ENCODE results near the gene HEATR9.

HEATR9 gene

GRCh38 chr17:35808962-35809854, 59.5 kb downstream of the HEATR9 start, which contains the start of gene TAF15:
TAF15 (plus strand) TSS chr17:35809484; CDS start chr17:35809570, 86 bp downstream.
- peak within 1 kb of the TSS; percentile 83 to 98 for H3K27ac ChIP-seq
- DNase-seq (ENCODE audit: low spot score) = peak; percentile 96
- peak; percentile 51 for TF ChIP-seq CTCF (IDR thresholded peaks at IDR 0.05)
- peak within 1 kb of the TSS; percentile 98 for H3K4me3 ChIP-seq

DNA sequence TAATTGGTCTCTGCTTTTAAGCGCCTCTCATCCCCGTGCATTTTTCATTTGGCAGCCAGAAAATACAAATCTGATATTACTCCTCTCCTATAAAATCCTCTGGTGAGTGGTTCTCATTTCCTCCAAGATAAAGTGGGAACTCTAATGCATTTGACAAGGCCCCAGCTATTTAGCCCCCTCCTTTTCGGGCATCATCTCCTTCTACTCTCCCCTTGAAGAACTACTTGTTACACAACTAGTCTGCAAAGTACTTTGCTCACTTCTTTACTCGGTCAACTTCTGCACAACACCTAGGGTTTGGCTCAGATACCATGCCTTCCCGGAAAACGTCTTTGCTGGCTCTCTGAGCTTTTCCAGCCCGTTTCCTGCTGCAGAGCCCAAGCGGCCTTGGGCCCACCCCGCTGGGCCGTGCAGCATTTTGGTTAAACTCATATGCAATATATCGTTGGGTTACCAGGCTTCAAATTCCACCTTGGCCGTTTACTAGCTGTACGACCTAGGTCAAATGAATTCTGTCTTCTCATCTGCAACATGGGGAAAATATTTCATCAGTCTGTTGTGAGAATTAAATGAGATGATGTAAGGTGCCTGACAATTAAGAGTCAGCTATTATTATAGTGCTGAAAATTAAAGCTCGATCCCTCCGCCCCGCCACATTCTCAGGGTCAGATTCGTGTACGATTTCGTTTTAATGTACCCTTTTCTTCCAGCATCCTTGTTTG, 60.3 kb downstream of the HEATR9 start:
- no peak for DNase-seq (ENCODE audit: low spot score)
- Histone ChIP-seq H3K4me3 (peak overlapping the region; percentile 98), H3K27ac (peak overlapping the region; percentile 83 to 98)
- no peak for TF ChIP-seq CTCF (IDR thresholded peaks at IDR 0.05)

DNA sequence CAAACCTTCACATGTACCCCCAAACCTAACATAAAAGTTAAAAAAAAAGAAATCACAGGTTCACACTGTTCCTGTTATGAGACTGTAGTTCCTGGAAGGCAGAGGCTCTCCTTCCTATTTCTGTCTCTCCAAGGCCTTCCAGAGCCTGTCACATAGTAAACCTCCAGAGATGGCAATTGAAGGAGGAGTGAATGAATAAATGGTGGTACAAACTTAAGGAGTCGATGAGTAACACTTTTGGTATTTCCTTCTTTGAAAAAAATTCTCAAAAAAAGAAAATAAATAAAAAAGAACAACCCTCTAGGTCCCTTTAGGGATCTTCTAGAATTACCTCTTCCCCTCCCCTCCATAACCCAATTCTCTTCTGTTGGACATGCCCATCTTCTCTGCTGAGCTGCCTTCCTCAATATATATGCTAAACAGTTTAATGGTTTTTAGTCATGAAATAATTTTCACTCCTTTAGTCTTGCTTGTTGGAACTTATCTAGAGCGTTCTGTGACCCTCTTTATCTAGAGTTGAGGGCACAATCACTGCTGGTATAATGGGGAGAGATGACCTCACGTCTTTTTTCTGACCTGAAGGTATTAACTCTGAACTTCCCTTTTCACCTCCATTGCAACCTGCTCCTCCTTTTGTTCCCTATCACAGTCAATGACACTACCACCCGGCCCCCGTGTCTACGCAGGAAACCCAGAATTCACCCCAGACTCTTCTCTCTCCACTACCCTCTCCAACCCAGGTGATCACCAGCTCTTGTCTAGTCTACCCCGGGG, 61.1 kb downstream of the HEATR9 start:
- Histone ChIP-seq H3K4me3 (no peak overlapping the region), H3K27ac (no peak overlapping the region)
- DNase-seq (ENCODE audit: low spot score) = no peak
- no peak for TF ChIP-seq CTCF (IDR thresholded peaks at IDR 0.05)
